Measurements from ENCODE around the gene BRIX1. TPM values are rescaled to one million over a fixed set of nuclear protein-coding genes. Genes with fewer than 3 reads are reported as not detected.
"Not testable (repeated sequence)": the region's sequence is repeated elsewhere in the genome, so short reads cannot be mapped to it uniquely, and the experiment has no call there.

Gene BRIX1
- total RNA-seq, 2 experiments from 2014 or later: 33.0 to 36.0 TPM

DNA sequence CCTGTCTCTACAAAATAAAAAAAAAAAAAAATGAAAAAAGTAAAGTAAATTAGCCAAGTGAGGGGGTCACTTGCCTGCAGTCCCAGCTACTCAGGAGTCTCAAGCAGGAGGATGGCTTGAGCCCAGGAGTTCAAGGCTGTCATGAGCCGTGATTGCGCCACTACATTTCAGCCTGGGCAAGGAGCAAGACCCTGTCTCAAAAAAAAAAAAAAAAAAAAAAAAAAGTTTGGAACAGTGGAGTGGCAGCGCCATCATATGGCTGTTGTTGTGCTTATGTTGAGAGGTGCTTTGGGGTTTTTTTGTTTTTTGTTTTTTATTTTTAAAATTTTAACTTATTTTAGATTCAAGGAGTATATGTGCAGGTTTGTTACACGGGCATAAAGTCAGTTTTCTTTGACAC, 3.6 kb downstream of the BRIX1 start:
- H3K27ac Mint-ChIP-seq: no peak overlapping the region
- H3K36me3 Mint-ChIP-seq (ENCODE audit: low read depth): peaks cover 41% of the 10 kb centered on the region
- no peak for DNase-seq
- H3K9me3 Mint-ChIP-seq: no peaks in the 10 kb centered on the region
- POLR2A ChIA-PET: interaction anchor here (3.3 kb wide), 1 partner anchor 10 kb away, joined by 16 read pairs; the partner anchor contains the start of gene DNAJC21
- H3K27me3 Mint-ChIP-seq: no peaks in the 10 kb centered on the region
- H3K4me3 Mint-ChIP-seq: no peak overlapping the region
- CTCF ChIA-PET: interaction anchor here (0.7 to 5.7 kb wide), 2 partner anchors 10 to 1433 kb away, joined by 3 to 39 read pairs; partner anchors contain the start of gene DNAJC21
- peaks cover 41% of the 10 kb centered on the region for H3K4me1 Mint-ChIP-seq

DNA sequence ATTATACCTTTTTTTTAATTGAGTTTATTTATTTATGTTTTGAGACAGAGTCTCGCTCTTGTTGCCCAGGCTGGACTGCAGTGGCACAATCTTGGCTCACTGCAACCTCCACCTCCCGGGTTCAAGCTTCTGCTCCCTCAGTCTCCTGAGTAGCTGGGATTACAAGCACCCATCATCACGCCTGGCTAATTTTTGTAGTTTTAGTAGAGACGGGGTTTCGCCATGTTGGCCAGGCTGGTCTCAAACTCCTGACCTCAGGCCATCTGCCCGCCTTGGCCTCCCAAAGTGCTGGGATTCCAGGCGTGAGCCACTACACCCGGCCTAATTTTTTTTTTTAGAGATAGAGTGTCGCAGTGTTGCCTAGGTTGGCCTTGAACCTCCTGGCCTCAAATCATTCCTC, 7.7 kb downstream of the BRIX1 start:
- not testable (repeated sequence) for DNase-seq, H3K4me3 Mint-ChIP-seq, H3K27me3 Mint-ChIP-seq, H3K9me3 Mint-ChIP-seq
- H3K27ac Mint-ChIP-seq: peak overlapping the region; percentile 44
- CTCF ChIA-PET: interaction anchor here (0.9 to 1.4 kb wide), 2 partner anchors 8 to 32 kb away, joined by 3 to 12 read pairs; partner anchors contain the start of genes BRIX1 and RAD1
- POLR2A ChIA-PET: interaction anchor here (0.9 to 1.6 kb wide), 3 partner anchors 8 to 1229 kb away, joined by 3 to 25 read pairs (median 4); partner anchors contain the start of genes BRIX1, RAD1 and SKP2
- H3K4me1 Mint-ChIP-seq: peaks cover 34% of the 10 kb centered on the region
- H3K36me3 Mint-ChIP-seq (ENCODE audit: low read depth): peaks cover 48% of the 10 kb centered on the region

DNA sequence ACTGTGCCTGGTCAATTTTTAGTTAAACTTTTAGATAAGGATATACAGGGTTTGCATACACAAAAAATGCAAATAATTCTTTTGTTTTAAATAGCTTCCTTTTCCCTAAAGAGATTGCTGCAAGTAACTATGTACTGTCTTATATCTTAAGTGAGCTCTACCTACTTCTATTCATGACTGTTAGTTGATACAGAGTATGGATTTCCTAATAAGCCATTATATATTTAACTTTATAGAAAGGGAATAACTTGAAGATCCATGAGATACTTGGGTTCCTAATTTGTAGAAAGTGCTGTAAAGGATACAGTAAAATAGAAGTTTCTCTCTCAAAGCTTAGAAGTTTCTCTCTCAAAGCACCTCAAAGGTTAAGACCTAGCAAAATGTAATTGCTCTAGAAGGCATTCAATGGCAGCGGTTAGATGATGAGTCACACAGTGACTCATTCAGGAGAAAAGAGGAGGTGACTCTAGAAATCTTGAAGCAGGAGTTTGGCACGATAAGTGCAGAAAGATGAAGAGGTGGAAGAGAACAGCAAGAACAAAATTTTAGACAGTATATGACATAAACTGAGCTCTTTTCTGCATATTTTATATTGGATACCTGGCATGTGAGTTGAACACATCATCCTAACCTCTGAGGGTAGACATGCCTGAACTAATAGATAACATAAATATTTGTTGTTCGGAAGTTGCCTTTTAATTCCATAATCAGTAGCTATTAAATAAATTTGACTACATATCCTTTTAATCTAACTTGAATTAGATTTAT, 8.4 kb downstream of the BRIX1 start:
- no peak overlapping the region for H3K4me3 Mint-ChIP-seq
- DNase-seq: peak; percentile 38
- H3K9me3 Mint-ChIP-seq: no peaks in the 10 kb centered on the region
- POLR2A ChIA-PET: interaction anchor here (0.9 to 1.6 kb wide), 3 partner anchors 9 to 1229 kb away, joined by 3 to 25 read pairs (median 4); partner anchors contain the start of genes BRIX1, RAD1 and SKP2
- H3K36me3 Mint-ChIP-seq (ENCODE audit: low read depth): peaks cover 48% of the 10 kb centered on the region
- peaks cover 34% of the 10 kb centered on the region for H3K4me1 Mint-ChIP-seq
- peak overlapping the region; percentile 44 for H3K27ac Mint-ChIP-seq
- CTCF ChIA-PET: interaction anchor here (0.9 to 1.4 kb wide), 2 partner anchors 9 to 32 kb away, joined by 3 to 12 read pairs; partner anchors contain the start of genes BRIX1 and RAD1
- H3K27me3 Mint-ChIP-seq: no peaks in the 10 kb centered on the region

DNA sequence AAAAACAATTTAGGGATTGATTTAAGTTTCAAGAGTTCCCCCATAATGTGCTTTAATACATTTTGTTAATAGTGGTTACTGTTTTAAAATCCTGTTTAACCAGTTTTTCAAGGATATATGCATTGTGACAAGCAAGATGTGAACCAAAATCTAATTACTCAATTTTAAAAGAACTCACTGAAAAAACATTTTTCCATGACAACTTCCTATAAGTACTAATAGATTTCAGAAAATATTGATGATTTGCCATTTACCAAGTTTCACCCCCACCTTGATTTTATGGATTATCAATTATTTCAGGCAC, 8.9 kb downstream of the BRIX1 start:
- POLR2A ChIA-PET: interaction anchor here (1.1 to 1.6 kb wide), 2 partner anchors 9 to 1228 kb away, joined by 3 to 25 read pairs; partner anchors contain the start of genes BRIX1, RAD1 and SKP2
- no peak for DNase-seq
- no peak overlapping the region for H3K4me3 Mint-ChIP-seq
- H3K36me3 Mint-ChIP-seq (ENCODE audit: low read depth): peaks cover 48% of the 10 kb centered on the region
- H3K4me1 Mint-ChIP-seq: peaks cover 38% of the 10 kb centered on the region
- CTCF ChIA-PET: interaction anchor here (1.4 kb wide), 1 partner anchor 9 kb away, joined by 12 read pairs; the partner anchor contains the start of genes BRIX1 and RAD1
- no peaks in the 10 kb centered on the region for H3K27me3 Mint-ChIP-seq
- H3K27ac Mint-ChIP-seq: no peak overlapping the region
- H3K9me3 Mint-ChIP-seq: no peaks in the 10 kb centered on the region

DNA sequence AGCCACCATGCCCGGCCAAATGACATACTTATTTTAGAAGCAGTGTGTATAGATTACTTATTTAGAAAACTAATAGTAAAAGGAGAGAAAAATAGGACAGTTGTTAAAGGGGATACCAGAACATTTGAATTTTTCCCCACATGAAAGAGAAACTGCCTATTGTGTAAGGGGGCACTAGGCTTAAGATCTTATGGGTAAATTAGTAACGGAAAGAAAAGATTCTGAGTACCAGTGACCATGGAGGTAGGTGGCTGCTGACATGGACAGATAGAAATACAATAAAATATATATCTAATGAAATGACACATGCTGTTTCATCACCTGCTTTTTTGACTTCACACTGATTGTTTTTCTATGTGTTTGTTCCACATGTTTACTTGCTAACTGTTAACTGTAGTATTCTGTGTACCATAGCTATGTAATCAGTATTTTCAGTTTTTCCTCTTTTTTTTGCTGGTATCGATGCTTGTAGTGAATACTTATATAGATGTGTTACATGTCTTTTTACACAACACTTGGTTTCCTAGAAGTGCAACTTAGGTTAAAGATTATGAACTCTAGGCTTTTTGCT, 10.9 kb downstream of the BRIX1 start:
- Mint-ChIP-seq H3K27ac (peak overlapping the region; percentile 21), H3K4me3 (no peak overlapping the region), H3K36me3 (ENCODE audit: low read depth) (peaks cover 42% of the 10 kb centered on the region), H3K27me3 (no peaks in the 10 kb centered on the region), H3K9me3 (no peaks in the 10 kb centered on the region), H3K4me1 (peaks cover 43% of the 10 kb centered on the region)
- DNase-seq: no peak
- CTCF ChIA-PET: interaction anchor here (0.7 kb wide), 1 partner anchor 802 kb away, joined by 3 read pairs; no protein-coding TSS in a partner anchor
- POLR2A ChIA-PET: no interaction called here

DNA sequence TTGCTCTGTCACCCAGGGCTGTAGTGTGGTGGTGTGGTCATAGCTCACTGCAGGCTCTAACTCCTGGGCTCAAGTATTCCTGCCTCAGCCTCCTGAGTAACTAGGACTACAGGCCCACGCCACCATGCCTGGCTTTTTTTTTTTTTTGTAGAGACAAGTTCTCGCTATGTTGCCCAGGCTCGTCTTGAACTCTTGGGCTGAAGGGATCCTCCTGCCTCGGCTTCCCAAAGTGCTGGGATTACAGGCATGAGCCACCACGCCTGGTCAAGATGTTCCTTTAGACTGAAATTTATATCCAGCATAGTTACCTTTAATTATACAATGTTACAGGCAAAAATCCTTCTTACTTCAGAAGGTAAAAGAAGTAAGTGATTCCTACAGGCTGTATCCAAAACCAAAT, 12.3 kb downstream of the BRIX1 start:
- DNase-seq: no peak
- Mint-ChIP-seq H3K4me3 (no peak overlapping the region), H3K9me3 (no peaks in the 10 kb centered on the region), H3K36me3 (ENCODE audit: low read depth) (peaks cover 40% of the 10 kb centered on the region), H3K27me3 (no peaks in the 10 kb centered on the region), H3K27ac (no peak overlapping the region), H3K4me1 (peaks cover 47% of the 10 kb centered on the region)
- ChIA-PET CTCF (interaction anchor here (3.1 kb wide), 1 partner anchor 11 kb away, joined by 39 read pairs; the partner anchor contains the start of genes BRIX1 and RAD1), POLR2A (interaction anchor here (5.6 kb wide), 1 partner anchor 13 kb away, joined by 200 read pairs; the partner anchor contains the start of genes BRIX1 and RAD1)

DNA sequence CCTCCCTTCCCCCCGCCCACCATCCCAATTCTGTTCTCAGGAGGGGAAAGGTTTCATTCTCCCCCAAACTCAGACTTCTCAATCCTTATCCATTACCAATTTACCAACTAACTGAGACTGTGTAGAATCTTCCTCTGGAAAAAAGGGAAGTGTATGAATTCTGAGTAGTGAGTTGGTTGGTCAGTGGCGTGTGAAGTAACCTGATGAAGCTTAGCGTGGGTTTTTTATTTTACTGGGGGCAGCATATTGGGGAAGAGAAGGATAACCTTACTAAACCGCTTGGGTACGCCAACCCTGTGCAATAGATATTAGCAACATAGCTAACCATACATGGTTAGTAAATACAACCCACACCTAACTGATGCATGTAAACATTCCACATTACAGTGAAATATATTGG, 12.8 kb downstream of the BRIX1 start:
- CTCF ChIA-PET: interaction anchor here (3.1 kb wide), 1 partner anchor 11 kb away, joined by 39 read pairs; the partner anchor contains the start of genes BRIX1 and RAD1
- POLR2A ChIA-PET: interaction anchor here (1.3 to 5.6 kb wide), 3 partner anchors 14 to 1223 kb away, joined by 4 to 200 read pairs (median 6); partner anchors contain the start of genes BRIX1 and RAD1
- no peak overlapping the region for H3K4me3 Mint-ChIP-seq
- DNase-seq: no peak
- no peak overlapping the region for H3K27ac Mint-ChIP-seq
- H3K9me3 Mint-ChIP-seq: no peaks in the 10 kb centered on the region
- peaks cover 43% of the 10 kb centered on the region for H3K4me1 Mint-ChIP-seq
- peaks cover 39% of the 10 kb centered on the region for H3K36me3 Mint-ChIP-seq (ENCODE audit: low read depth)
- H3K27me3 Mint-ChIP-seq: no peaks in the 10 kb centered on the region

DNA sequence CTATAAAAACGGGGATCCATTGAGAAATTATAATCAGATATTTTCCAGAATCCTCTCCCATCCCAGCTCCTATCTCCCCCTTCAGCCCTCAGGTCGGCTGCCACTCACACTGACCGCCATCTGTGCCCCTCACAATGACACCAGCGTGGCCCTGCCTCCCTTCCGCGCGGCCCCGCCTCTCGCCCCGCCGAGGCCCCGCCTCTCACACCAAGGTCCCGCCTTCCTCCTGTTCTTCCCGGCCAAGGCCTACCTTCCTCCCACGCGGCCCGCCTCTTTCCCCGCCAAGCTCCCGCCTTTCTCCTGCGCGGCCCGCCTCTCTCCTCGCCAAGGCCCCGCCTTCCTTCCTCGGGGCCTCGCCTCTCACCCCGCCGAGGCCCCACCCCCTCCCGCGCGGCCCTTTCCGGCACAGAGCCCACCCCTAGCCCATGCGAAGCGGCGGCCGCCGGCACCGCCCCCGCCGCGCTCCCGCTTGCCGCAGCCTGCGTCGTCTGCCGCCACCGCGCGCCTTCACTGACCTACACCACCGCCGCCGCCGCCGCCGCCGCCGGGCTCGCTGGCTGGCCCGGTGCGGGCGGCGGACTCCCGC, 13.7 kb downstream of the BRIX1 start, which contains the start of gene DNAJC21:
DNAJC21 (plus strand) TSS at position 426 of the 586 bp plus-strand sequence. CDS start 261 bp downstream, outside the sequence.
- peak within 1 kb of the TSS; percentile 91 for H3K27ac Mint-ChIP-seq
- peak within 1 kb of the TSS; percentile 98 for H3K4me3 Mint-ChIP-seq
- peaks cover 39% of the 10 kb centered on the region for H3K36me3 Mint-ChIP-seq (ENCODE audit: low read depth)
- ChIA-PET POLR2A (interaction anchor here (0.8 to 5.6 kb wide), 11 partner anchors 9 to 1312 kb away, joined by 3 to 200 read pairs (median 6); partner anchors contain the start of genes AMACR, BRIX1, NADK2 and RAD1), CTCF (interaction anchor here (1.2 to 3.1 kb wide), 5 partner anchors 10 to 90 kb away, joined by 3 to 39 read pairs (median 4); partner anchors contain the start of genes BRIX1, RAD1 and TTC23L)
- H3K9me3 Mint-ChIP-seq: no peaks in the 10 kb centered on the region
- no peaks in the 10 kb centered on the region for H3K27me3 Mint-ChIP-seq
- H3K4me1 Mint-ChIP-seq: peaks cover 40% of the 10 kb centered on the region
- DNase-seq: peak; percentile 98

DNA sequence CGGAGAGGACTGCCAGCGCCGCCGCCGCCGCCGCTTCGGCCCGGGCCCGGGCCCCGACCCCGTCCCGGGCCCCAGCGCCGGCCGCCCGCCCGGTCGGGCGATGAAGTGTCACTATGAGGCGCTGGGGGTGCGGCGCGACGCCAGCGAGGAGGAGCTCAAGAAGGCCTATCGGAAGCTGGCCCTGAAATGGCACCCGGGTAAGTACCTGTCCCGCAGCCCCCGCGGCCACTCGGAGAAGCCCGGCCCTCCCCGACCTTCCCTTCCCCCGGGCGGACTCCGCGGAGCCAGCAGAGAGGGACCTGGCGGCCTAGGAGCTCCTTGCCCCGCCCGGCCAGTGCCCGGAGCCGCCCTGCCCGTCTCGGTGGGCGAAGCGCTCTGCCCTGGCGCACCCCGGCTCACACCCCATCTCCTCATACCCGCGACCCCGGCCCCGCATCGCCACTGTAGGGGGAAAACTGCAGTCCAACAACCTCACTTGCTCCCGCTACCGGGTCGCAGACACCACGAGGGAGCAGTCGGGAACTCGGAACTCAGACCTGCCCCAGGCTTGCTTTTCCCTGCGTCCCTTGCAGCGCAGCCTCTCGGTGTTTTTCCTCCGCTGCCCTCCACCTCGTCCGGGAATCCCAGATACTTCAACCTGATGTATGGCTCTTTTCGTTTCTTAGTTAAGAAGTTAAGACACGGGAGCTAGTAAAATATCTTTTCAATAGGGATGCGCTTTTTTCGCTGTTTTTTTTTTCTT, 14.4 kb downstream of the BRIX1 start:
- peaks cover 34% of the 10 kb centered on the region for H3K4me1 Mint-ChIP-seq
- H3K36me3 Mint-ChIP-seq (ENCODE audit: low read depth): peaks cover 33% of the 10 kb centered on the region
- H3K4me3 Mint-ChIP-seq: peak overlapping the region; percentile 98

DNA sequence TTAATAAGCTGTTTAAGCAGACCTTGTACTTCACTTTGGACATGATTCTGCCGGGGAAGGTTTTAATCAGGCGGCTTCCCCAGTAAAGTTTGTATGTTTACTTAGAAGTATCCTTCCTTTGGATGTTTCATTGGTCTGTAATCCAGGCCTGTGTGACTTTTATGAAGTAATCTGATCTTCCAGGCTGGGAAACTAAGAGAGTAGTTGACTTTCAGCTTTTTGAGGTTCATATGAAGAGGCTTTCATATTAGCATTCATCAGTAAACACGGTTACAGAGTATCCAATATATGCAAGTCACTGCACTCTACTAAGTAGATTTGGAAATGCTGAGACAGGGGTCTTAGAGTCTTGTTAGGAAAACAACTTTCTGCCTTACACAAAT, 14.9 kb downstream of the BRIX1 start:
- Mint-ChIP-seq H3K9me3 (no peaks in the 10 kb centered on the region), H3K4me1 (peaks cover 32% of the 10 kb centered on the region), H3K27me3 (no peaks in the 10 kb centered on the region), H3K27ac (peak overlapping the region; percentile 91), H3K4me3 (peak overlapping the region; percentile 98), H3K36me3 (ENCODE audit: low read depth) (peaks cover 28% of the 10 kb centered on the region)
- ChIA-PET CTCF (interaction anchor here (0.6 to 3.1 kb wide), 5 partner anchors 9 to 445 kb away, joined by 3 to 39 read pairs (median 3); partner anchors contain the start of genes BRIX1 and RAD1), POLR2A (interaction anchor here (0.9 to 5.6 kb wide), 5 partner anchors 10 to 924 kb away, joined by 3 to 200 read pairs (median 7); partner anchors contain the start of genes BRIX1 and RAD1)
- no peak for DNase-seq

More for the DNA sequence above, 14.4 kb downstream of the BRIX1 start:
- DNase-seq: peak; percentile 84
- H3K27me3 Mint-ChIP-seq: no peaks in the 10 kb centered on the region
- ChIA-PET POLR2A (interaction anchor here (0.9 to 5.6 kb wide), 11 partner anchors 10 to 1312 kb away, joined by 3 to 200 read pairs (median 6); partner anchors contain the start of genes AMACR, BRIX1, NADK2 and RAD1), CTCF (interaction anchor here (0.6 to 3.1 kb wide), 7 partner anchors 9 to 445 kb away, joined by 3 to 39 read pairs (median 3); partner anchors contain the start of genes BRIX1, RAD1 and TTC23L)
- no peaks in the 10 kb centered on the region for H3K9me3 Mint-ChIP-seq
- H3K27ac Mint-ChIP-seq: peak overlapping the region; percentile 91

DNA sequence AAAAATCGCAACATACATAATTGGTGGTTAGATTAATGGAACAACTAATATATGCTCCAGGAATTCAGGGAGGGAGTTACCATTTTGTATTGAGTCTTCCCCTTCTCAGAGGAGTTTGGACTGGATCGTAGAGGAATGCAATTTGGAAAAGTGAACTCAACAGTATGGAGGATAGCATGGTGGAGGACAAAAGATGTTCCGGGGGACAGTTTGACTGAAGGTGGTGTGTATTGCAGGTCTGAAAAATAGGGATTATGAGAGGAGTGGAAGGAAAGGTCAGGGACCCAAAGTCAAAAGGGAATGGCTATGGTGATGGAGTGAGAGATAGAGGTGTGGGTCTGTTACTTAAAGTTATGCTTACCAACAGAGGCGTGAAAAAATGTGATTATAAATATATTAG, 15.4 kb downstream of the BRIX1 start:
- POLR2A ChIA-PET: interaction anchor here (1.1 to 5.6 kb wide), 2 partner anchors 16 to 924 kb away, joined by 3 to 200 read pairs; partner anchors contain the start of genes BRIX1 and RAD1
- peak overlapping the region; percentile 91 for H3K27ac Mint-ChIP-seq
- no peak for DNase-seq
- peaks cover 25% of the 10 kb centered on the region for H3K36me3 Mint-ChIP-seq (ENCODE audit: low read depth)
- H3K4me1 Mint-ChIP-seq: peaks cover 30% of the 10 kb centered on the region
- CTCF ChIA-PET: interaction anchor here (3.1 kb wide), 1 partner anchor 14 kb away, joined by 39 read pairs; the partner anchor contains the start of genes BRIX1 and RAD1
- H3K27me3 Mint-ChIP-seq: no peaks in the 10 kb centered on the region
- no peaks in the 10 kb centered on the region for H3K9me3 Mint-ChIP-seq
- peak overlapping the region; percentile 98 for H3K4me3 Mint-ChIP-seq

All from activated CD4-positive, alpha-beta memory T cell treated with anti-CD3 and anti-CD28 coated beads, Interleukin-2, amount 10 ng/mL, durations not matched to agents 7 days and 5 days (primary cell).